Suprapubic skin (tissue), 3 donors: ENCODE measurements around the gene NCK2.

ENCODE experiments used
- CTCF ChIP-seq, 2 donors: fragments of 200-600 bp in 1 of 2; fragments of 450-650 bp in 1 of 2; sonication (generic) in 1 of 2; IDR thresholded peaks; one replicate each; pipeline ENCODE4 v1.5.1; 2016 to 2019; ENCODE audit warnings: antibody characterized with exemption in 2 of 2, mild to moderate bottlenecking in 1 of 2, moderate library complexity in 1 of 2
- POLR2A ChIP-seq, 2 donors: fragments of 450-650 bp; IDR thresholded peaks; one replicate each; pipeline ENCODE4 v1.6.1; 2017; ENCODE audit warnings: antibody characterized with exemption in 2 of 2, mild to moderate bottlenecking in 2 of 2, moderate library complexity in 2 of 2

- TF ChIP-seq CTCF (IDR thresholded peaks at IDR 0.05) (no peak), POLR2A (IDR thresholded peaks at IDR 0.05) (no peak)
Measured at GRCh38 chr2:105721991-105722511, 22.7 kb upstream of the NCK2 start.
